Spleen (tissue), 11 donors: ENCODE measurements around the gene CXCR6. TPM values are rescaled to one million over a fixed set of nuclear protein-coding genes. Genes with fewer than 3 reads are reported as not detected.

Experiments
- DNase-seq: peaks from one replicate; pipeline ENCODE4 v3.0.0-alpha.2; 2020
- H3K27ac ChIP-seq, 8 donors: fragments of 200-600 bp; sonication (generic) in 7 of 8; 1 replicate in 4 of 8; 2 replicates in 4 of 8; pipeline versions ENCODE4 v1.5.0 to v1.8.0; 2016 to 2021; ENCODE audit warnings: inconsistent platforms in 4 of 8, mild to moderate bottlenecking in 4 of 8, moderate library complexity in 1 of 8
- H3K27me3 ChIP-seq, 7 donors: fragments of 200-600 bp; sonication (generic) in 6 of 7; replicated peaks in 1 of 7; 1 replicate in 4 of 7; 2 replicates in 3 of 7; pipeline versions ENCODE4 v1.5.0 to v1.8.0; 2016 to 2021; ENCODE audit warnings: inconsistent platforms in 3 of 7, mild to moderate bottlenecking in 1 of 7
- H3K36me3 ChIP-seq, 6 donors: fragments of 200-600 bp; sonication (generic) in 5 of 6; 1 replicate in 4 of 6; 2 replicates in 2 of 6; pipeline versions ENCODE4 v1.5.0 to v1.8.0; 2016 to 2021; ENCODE audit warnings: inconsistent platforms in 2 of 6
- H3K4me1 ChIP-seq, 6 donors: fragments of 200-600 bp; sonication (generic) in 5 of 6; 1 replicate in 3 of 6; 2 replicates in 3 of 6; pipeline versions ENCODE4 v1.5.0 to v1.8.0; 2016 to 2021; ENCODE audit warnings: inconsistent platforms in 3 of 6
- H3K4me3 ChIP-seq, 8 donors: fragments of 200-600 bp; sonication (generic) in 7 of 8; 1 replicate in 4 of 8; 2 replicates in 4 of 8; pipeline versions ENCODE4 v1.5.0 to v1.8.0; 2016 to 2021; ENCODE audit warnings: inconsistent platforms in 4 of 8, mild to moderate bottlenecking in 4 of 8, moderate library complexity in 2 of 8
- H3K9me3 ChIP-seq, 8 donors: fragments of 200-600 bp; sonication (generic) in 7 of 8; 1 replicate in 4 of 8; 2 replicates in 4 of 8; pipeline versions ENCODE4 v1.5.0 to v1.8.0; 2016 to 2021; ENCODE audit warnings: inconsistent platforms in 4 of 8
- POLR2A ChIP-seq, 3 donors: fragments of 450-650 bp; IDR thresholded peaks; one replicate each; pipeline ENCODE4 v1.5.1; 2017; ENCODE audit warnings: antibody characterized with exemption in 3 of 3, mild to moderate bottlenecking in 1 of 3
- POLR2AphosphoS5 ChIP-seq, 3 donors: sonication (generic); formaldehyde crosslinking; IDR thresholded peaks; one replicate each; pipeline ENCODE4 v1.5.1; 2017; ENCODE audit warnings: antibody characterized with exemption in 3 of 3
- WGBS, 5 donors: extraction: QIAGEN DNeasy Blood & Tissue Kit in 3 of 5; methylation state at CpG; one replicate each; pipeline versions ENCODE4 v1.1.5 to v1.1.7; 2013 to 2018; 5-methylcytosine and 5-hydroxymethylcytosine counted together
- intact Hi-C: fragments of 100-400 bp; cut with DNase I; formaldehyde crosslinking; loops from one replicate; pipeline ENCODE4 v1.15.0; 2023; ENCODE audit warnings: low total_unique reads
- polyA plus RNA-seq, 3 donors: library from polyadenylated mRNA; stranded (reverse); fragments of 200-250 nt; gene quantifications; one replicate each; pipeline ENCODE4 v1.2.1, GENCODE V29; 2013
- total RNA-seq, 7 donors: library from RNA; depleted of rRNA in 3 of 7; stranded (reverse); fragments of >200 nt in 3 of 7; fragmentation: NEBNext Ultra II Directional in 4 of 7; extraction: Animal tissue kit (Norgen Biotek cat#: 25700) in 4 of 7; gene quantifications; one replicate each; pipeline versions ENCODE4 v1.1.0 to v1.2.1, GENCODE V29; 2016 to 2021
- TF ChIP-seq, protein P1 (sequence below), 11 experiments: fragments of 200-600 bp in 7 of 11; fragments of 450-650 bp in 4 of 11; sonication (generic) in 4 of 11; IDR thresholded peaks in 8 of 11; conservative IDR thresholded peaks in 3 of 11; 1 replicate in 7 of 11; 2 replicates in 4 of 11; pipeline versions ENCODE4 v1.4.0 to v1.8.0; 2016 to 2021; ENCODE audit warnings: antibody characterized with exemption in 11 of 11, inconsistent platforms in 4 of 11, mild to moderate bottlenecking in 1 of 11
- donor health status: healthy with polysubstance abuse.
- donor health status: DM: no; HTN: no; CAD: no; lungs with moderate emphysema.
- donor health status: DM: no; HTN: no; CAD: no.
- donor health status: Bipolar disorder and iron deficiency.
- donor health status: healthy.
- donor health status: DM: no; HTN: no; CAD: no.
- donor health status: DM: yes; HTN: yes; CAD: no.

The CXCR6 gene
- total and polyA plus RNA-seq, 10 donors: 2.5 to 35.3 (median 11.6) TPM

DNA sequence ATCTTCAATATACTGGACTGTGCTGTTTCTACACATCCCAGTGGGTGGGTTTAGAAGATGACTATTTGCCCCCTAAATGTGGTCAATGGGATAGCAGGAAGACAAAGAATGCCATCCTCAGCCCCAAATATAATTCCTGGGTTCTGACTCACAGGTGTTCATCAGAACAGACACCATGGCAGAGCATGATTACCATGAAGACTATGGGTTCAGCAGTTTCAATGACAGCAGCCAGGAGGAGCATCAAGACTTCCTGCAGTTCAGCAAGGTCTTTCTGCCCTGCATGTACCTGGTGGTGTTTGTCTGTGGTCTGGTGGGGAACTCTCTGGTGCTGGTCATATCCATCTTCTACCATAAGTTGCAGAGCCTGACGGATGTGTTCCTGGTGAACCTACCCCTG lies 3.0 kb downstream of the CXCR6 start:
- WGBS, 5 donors: 80 to 100% (median 94%) methylated on average over 1 of the region's 1 CpG
- Histone ChIP-seq H3K36me3 (peaks cover 0 to 81% (median 49%) of the 10 kb centered on the region in 6 donors), H3K27me3 (no peaks in the 10 kb centered on the region), H3K4me1 (peaks cover 0 to 50% (median 11%) of the 10 kb centered on the region in 6 donors), H3K4me3 (peak overlapping the region in 2 of 8 donors; percentile 8 to 60), H3K9me3 (no peaks in the 10 kb centered on the region), H3K27ac (peak overlapping the region in 4 of 8 donors; percentile 32 to 89 (median 77))
- intact Hi-C loops: no loop called here
- no peak for DNase-seq
- TF ChIP-seq POLR2AphosphoS5 (IDR thresholded peaks at IDR 0.05) (peak in 1 of 3 donors; percentile 5), POLR2A (IDR thresholded peaks at IDR 0.05) (no peak)
- TF ChIP-seq, protein P1, sequence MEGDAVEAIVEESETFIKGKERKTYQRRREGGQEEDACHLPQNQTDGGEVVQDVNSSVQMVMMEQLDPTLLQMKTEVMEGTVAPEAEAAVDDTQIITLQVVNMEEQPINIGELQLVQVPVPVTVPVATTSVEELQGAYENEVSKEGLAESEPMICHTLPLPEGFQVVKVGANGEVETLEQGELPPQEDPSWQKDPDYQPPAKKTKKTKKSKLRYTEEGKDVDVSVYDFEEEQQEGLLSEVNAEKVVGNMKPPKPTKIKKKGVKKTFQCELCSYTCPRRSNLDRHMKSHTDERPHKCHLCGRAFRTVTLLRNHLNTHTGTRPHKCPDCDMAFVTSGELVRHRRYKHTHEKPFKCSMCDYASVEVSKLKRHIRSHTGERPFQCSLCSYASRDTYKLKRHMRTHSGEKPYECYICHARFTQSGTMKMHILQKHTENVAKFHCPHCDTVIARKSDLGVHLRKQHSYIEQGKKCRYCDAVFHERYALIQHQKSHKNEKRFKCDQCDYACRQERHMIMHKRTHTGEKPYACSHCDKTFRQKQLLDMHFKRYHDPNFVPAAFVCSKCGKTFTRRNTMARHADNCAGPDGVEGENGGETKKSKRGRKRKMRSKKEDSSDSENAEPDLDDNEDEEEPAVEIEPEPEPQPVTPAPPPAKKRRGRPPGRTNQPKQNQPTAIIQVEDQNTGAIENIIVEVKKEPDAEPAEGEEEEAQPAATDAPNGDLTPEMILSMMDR (IDR thresholded peaks at IDR 0.05 in 8 of 11, conservative IDR thresholded peaks at IDR 0.05 in 3 of 11): peak in 6 of 11 experiments; percentile 7 to 51 (median 20)

DNA sequence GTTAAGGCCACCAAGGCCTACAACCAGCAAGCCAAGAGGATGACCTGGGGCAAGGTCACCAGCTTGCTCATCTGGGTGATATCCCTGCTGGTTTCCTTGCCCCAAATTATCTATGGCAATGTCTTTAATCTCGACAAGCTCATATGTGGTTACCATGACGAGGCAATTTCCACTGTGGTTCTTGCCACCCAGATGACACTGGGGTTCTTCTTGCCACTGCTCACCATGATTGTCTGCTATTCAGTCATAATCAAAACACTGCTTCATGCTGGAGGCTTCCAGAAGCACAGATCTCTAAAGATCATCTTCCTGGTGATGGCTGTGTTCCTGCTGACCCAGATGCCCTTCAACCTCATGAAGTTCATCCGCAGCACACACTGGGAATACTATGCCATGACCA lies 3.6 kb downstream of the CXCR6 start:
- intact Hi-C loops: no loop called here
- peaks cover 0 to 52% (median 10%) of the 10 kb centered on the region in 6 donors for H3K4me1 ChIP-seq
- peak overlapping the region in 2 of 8 donors; percentile 8 to 60 for H3K4me3 ChIP-seq
- TF ChIP-seq, protein P1 (IDR thresholded peaks at IDR 0.05 in 8 of 11, conservative IDR thresholded peaks at IDR 0.05 in 3 of 11): no peak
- TF ChIP-seq POLR2A (IDR thresholded peaks at IDR 0.05) (no peak), POLR2AphosphoS5 (IDR thresholded peaks at IDR 0.05) (no peak)
- H3K36me3 ChIP-seq: peaks cover 0 to 86% (median 55%) of the 10 kb centered on the region in 6 donors
- H3K27ac ChIP-seq: peak overlapping the region in 5 of 8 donors; percentile 10 to 89 (median 75)
- 66 to 79% (median 74%) methylated on average over 3 of the region's 3 CpGs for WGBS, 5 donors
- no peaks in the 10 kb centered on the region for H3K27me3 ChIP-seq
- no peaks in the 10 kb centered on the region for H3K9me3 ChIP-seq
- no peak for DNase-seq

DNA sequence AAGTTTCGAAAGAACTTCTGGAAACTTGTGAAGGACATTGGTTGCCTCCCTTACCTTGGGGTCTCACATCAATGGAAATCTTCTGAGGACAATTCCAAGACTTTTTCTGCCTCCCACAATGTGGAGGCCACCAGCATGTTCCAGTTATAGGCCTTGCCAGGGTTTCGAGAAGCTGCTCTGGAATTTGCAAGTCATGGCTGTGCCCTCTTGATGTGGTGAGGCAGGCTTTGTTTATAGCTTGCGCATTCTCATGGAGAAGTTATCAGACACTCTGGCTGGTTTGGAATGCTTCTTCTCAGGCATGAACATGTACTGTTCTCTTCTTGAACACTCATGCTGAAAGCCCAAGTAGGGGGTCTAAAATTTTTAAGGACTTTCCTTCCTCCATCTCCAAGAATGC lies 4.1 kb downstream of the CXCR6 start:
- intact Hi-C loops: no loop called here
- DNase-seq: no peak
- peaks cover 0 to 87% (median 60%) of the 10 kb centered on the region in 6 donors for H3K36me3 ChIP-seq
- WGBS, 5 donors: 90 to 98% (median 95%) methylated on average over 3 of the region's 3 CpGs
- H3K27me3 ChIP-seq: no peaks in the 10 kb centered on the region
- peak overlapping the region in 5 of 8 donors; percentile 10 to 89 (median 75) for H3K27ac ChIP-seq
- peak overlapping the region in 1 of 8 donors; percentile 60 for H3K4me3 ChIP-seq
- TF ChIP-seq, protein P1 (IDR thresholded peaks at IDR 0.05 in 8 of 11, conservative IDR thresholded peaks at IDR 0.05 in 3 of 11): no peak
- TF ChIP-seq POLR2A (IDR thresholded peaks at IDR 0.05): no peak
- no peak for TF ChIP-seq POLR2AphosphoS5 (IDR thresholded peaks at IDR 0.05)
- H3K9me3 ChIP-seq: no peaks in the 10 kb centered on the region
- peaks cover 0 to 52% (median 7%) of the 10 kb centered on the region in 6 donors for H3K4me1 ChIP-seq

DNA sequence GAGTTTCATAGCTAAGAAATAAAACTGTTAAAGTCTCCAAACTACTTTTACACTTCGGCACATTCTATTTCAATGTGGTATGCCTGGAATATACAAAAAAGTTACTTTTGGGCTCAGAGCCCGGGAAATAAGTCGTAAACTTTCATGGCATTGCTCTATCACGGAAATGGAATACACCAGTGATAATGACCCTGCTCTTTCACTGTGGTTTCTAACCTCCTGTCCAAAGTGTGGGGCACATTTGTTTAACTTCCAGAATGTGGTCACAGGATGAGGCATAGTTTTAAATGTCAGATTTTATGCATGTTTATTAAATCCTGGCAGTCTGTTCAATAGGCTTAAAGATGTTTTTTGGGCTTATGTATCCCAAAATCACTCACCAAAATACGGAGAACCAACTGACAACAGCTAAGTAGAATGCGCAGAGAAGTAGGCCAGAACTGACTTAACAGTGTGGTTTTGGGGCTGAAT lies 5.1 kb downstream of the CXCR6 start:
- H3K27me3 ChIP-seq: no peaks in the 10 kb centered on the region
- H3K9me3 ChIP-seq: no peaks in the 10 kb centered on the region
- intact Hi-C loops: no loop called here
- H3K4me3 ChIP-seq: peak overlapping the region in 2 of 8 donors; percentile 7 to 60
- TF ChIP-seq, protein P1 (IDR thresholded peaks at IDR 0.05 in 8 of 11, conservative IDR thresholded peaks at IDR 0.05 in 3 of 11): no peak
- TF ChIP-seq POLR2A (IDR thresholded peaks at IDR 0.05): no peak
- no peak for TF ChIP-seq POLR2AphosphoS5 (IDR thresholded peaks at IDR 0.05)
- peaks cover 0 to 89% (median 69%) of the 10 kb centered on the region in 6 donors for H3K36me3 ChIP-seq
- WGBS, 5 donors: 66 to 87% (median 83%) methylated on average over 6 of the region's 6 CpGs
- peak overlapping the region in 3 of 8 donors; percentile 75 to 89 (median 79) for H3K27ac ChIP-seq
- no peak for DNase-seq
- H3K4me1 ChIP-seq: peaks cover 0 to 47% (median 3%) of the 10 kb centered on the region in 6 donors
